Measurements from ENCODE around the gene SIRPD.

GRCh38 chr20:1562622-1563021 is 5.1 kb upstream of the SIRPD start:
- no peak for TF ChIP-seq CTCF (IDR thresholded peaks at IDR 0.05; ENCODE audit: low read depth, low read length, poor library complexity, severe bottlenecking)
- TF ChIP-seq EZH2phosphoT487 (IDR thresholded peaks at IDR 0.05; ENCODE audit: borderline replicate concordance, low read length): no peak
